Hippocampal formation (tissue), 2 donors: Measurements from ENCODE around the gene SURF6.

Experiments
- DNase-seq, 2 donors: peaks; one replicate each; lab custom pipeline; 2025; lab: John Stamatoyannopoulos, UW

The SURF6 gene

GRCh38 chr9:133367778-133368177 lies 31.8 kb upstream of the SURF6 start:
- DNase-seq, result no peak

- no peak for DNase-seq
These were observed 31.2 kb upstream of the SURF6 start for GRCh38 chr9:133367221-133367620.

GRCh38 chr9:133366435-133366834 lies 30.4 kb upstream of the SURF6 start:
- DNase-seq, result no peak

DNA sequence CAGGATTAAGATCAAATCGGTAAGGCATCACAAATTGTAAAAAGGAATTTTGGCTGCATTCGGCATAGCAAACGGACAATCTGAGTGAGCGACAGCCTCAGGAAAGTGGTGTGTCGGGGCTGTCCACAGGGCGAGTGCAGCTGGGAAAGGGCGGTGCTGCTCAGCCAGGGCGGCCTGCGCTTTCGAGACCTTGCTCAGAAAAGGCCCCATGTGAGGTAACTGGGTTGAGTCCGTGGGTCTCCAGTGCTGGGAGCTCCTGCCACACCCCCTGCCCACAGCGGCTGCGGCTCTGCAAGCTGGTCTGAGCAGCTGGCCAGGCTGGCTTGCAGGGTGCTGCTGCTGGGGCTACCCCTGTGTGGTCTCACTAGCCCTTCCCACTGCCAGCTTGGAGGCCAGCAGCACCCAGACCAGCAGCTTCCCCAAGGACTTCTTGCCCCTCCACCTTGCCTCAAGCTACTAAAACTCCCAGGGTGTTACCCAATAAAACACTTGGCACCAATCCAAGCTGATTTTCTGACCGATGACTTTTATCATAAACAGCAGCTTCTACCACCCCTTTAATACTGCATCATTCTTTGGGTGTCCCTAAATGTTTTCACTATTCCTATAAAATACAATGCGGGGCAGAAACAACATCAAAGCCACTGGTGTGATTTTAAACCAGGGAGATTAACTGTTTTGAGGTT lies 26.5 kb upstream of the SURF6 start:
- no peak for DNase-seq

DNA sequence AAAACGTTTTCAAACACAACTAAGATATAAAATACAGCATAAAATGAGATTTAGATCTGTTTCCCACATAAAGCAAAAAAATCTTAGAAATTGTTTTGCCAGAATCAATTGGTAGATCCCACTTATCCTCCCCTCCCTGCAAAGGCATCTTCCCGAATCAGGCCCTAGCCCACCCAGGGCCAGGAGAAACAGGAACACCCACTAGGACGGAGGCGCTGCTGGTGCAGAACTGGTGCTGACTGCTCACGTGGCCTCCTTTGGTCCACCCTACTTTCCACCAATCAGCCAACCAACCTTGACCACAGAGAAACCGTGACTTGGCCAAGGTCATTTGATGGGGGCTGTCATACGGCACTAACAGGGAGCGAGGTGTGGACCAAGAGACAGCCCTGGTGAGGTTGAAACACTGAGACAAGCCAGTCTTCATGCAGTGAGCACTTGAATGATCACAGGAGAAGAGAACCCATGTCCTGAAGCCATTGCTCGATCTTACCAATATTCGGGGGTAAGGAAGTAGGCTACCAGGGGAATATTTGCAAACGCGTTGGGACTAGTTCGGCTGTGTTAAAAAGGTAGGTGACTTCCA lies 25.6 kb upstream of the SURF6 start:
- DNase-seq, result no peak

DNA sequence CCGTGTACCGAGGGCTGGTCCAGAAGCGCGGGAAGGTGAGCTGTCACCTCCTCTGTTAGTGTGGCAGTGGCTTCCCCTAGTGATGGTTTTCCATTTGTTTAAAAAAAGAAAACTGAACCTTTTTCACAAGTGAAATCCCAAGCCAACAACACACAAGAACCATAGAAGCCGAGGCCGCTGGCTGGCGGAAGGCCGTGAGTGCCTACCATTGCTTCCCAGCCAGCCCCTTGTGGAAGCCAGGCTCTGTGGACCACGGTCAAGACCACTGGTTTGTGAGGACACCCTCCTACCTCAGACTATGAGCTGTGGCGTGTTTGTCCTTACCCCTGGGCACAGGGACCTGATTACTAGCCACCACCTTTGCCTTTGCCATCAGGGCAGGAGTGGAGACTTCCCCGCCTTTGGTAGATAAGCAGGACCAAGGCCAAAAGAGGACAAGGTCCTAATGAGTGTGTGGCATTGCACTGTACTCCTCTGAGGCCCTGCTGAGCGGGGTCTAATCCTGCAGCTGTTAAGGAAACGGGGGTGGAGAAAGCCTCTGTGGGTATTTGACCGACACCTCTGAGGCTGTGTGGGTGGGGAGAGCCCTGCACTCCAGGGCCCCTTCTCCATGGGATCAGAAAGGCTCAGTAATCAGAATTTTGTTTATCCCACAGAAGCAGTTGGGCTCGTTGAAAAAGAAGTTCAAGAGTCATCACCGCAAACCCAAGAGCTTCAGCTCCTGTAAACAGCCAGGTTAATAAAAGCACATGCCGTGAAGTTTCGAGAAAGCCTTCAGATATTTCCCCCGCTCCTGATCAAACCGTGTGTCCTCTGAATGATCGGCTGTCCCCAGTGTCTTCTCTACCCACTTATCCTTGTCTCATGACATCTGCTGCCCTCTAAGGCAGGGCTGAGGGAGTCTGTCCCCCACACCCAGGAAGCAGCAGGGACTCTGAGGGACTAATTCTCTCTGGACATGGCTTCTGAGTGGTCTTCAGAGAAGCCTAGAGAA lies 24.7 kb upstream of the SURF6 start:
- no peak for DNase-seq

GRCh38 chr9:133359399-133360175 lies 23.6 kb upstream of the SURF6 start:
- DNase-seq, result no peak

DNA sequence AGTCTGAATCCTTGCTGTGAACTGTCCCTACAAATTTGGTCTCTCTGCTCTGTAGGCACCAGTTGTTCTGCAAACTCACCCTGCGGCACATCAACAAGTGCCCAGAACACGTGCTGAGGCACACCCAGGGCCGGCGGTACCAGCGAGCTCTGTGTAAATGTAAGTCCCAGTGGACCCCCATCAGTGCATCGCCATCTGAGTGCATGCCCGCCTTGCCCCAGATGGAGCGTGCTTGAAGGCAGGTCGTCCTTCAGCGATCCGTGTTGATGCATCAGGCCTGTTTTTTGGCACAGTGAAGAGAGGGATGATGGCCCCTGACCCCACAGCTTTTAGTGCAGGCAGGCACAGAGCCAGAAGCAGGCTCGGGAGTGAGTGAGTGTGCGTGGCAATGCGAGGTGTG lies 21.7 kb upstream of the SURF6 start:
- DNase-seq, result no peak

GRCh38 chr9:133356391-133357091 lies 20.6 kb upstream of the SURF6 start, which contains the start of the genes SURF1 and SURF2:
TSS of gene SURF1 (minus strand) at chr9:133356487. CDS start at chr9:133356453, 34 bp downstream.
TSS of gene SURF2 (plus strand) at chr9:133356550. CDS start at chr9:133356593, 43 bp downstream.
- peak; percentile 58 to 62 for DNase-seq

GRCh38 chr9:133355881-133356357 lies 19.9 kb upstream of the SURF6 start:
- no peak for DNase-seq

DNA sequence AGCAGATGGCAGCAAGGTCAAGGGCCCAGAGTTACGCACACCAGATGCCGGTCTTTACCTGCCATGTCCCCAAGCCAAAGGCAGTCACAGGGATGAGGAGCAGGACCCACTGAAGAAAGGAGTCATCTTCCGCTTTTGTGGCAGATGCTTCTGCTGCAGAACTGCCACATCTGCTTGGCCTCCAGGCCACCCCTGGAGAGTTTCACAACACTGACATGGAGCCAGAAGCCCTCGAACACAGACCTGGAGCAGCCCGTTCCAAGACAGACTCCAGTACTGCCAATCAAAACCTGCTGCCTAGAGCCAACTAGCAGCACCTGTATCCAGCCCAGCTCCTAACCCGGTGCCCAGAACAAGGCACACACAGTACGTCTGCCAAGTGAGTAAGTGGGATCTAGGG lies 18.8 kb upstream of the SURF6 start:
- DNase-seq, result no peak

DNA sequence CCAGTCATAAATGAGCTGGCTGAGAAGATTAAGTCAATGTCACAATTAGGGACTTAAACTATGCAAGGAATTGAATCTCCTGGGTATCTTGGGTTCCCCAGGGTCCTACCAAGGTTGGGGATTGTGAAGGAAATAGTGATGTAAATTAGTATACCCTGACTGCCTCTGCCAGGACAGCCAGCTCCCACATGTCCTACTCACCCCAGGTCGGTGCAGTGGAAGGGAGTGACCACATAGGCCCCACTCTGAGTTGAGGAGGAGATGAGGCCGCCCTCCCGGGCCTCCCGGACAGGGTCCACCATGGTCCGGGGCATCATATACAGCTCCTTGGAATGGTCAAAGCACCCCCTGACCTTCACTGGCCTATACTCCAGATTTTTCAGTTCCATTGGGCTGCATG lies 17.6 kb upstream of the SURF6 start:
- DNase-seq, result no peak

- DNase-seq, result no peak
These were observed 16.8 kb upstream of the SURF6 start for GRCh38 chr9:133352635-133353340.

DNA sequence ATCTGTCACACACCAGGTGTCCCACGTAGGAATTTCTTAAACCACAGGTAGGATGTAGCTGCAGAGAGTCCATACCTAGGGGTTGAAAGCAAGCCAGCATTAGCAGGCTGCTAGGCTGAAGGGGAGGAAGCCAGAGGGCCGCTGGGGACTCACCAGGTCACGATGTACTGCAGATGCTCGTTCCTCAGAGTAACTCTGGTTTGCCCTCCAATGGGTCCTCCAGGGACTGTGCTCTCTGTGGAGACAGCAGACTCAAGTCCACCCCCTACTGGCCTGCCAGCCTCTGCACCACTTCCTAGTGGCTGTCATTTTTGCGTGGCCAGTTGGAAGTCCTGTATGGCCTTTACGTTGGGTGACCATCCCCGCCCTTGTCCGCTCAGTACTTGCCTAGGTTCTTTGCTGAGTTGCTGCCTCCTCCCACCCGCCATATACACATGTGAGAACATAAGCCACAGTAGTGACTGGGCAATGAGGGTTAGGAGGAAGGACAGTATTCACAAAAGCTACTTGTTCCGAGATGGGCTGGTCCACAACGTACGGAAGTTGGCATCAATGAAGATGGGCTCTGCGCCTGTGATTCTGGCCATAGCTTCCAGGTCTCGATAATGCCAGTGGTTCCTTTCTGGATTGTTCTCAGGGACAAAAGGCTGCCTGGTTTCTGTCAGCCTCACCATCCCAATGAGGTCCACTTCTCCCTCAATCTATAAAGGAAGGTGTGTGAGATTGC lies 16.1 kb upstream of the SURF6 start:
- DNase-seq, result no peak

- no peak for DNase-seq
These were observed 15.5 kb upstream of the SURF6 start for GRCh38 chr9:133351526-133351907.

DNA sequence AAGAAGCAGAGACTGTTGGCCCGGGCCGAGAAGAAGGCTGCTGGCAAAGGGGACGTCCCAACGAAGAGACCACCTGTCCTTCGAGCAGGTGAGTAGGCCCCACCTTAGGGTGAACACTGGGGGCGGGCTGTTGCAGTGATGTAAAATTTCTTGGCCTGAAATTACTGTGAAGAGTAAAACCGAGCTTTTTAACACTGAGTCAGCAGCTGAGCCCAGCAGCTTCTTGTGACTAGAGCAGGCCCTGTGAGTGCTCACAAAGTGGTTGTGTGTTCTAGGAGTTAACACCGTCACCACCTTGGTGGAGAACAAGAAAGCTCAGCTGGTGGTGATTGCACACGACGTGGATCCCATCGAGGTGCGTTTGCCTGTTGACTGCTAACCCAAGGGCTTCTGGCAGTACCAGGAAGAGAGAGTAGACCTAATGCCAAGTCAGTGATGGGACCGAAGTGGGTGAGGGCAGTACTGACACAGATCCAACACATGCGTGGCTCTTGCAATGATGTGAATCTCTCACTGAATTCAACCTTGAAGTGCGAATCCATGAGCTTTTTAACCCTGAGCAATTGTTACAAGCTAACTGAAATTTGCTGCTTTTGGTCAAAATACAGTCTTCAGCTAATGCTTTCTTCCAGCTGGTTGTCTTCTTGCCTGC lies 14.1 kb upstream of the SURF6 start:
- no peak for DNase-seq

DNA sequence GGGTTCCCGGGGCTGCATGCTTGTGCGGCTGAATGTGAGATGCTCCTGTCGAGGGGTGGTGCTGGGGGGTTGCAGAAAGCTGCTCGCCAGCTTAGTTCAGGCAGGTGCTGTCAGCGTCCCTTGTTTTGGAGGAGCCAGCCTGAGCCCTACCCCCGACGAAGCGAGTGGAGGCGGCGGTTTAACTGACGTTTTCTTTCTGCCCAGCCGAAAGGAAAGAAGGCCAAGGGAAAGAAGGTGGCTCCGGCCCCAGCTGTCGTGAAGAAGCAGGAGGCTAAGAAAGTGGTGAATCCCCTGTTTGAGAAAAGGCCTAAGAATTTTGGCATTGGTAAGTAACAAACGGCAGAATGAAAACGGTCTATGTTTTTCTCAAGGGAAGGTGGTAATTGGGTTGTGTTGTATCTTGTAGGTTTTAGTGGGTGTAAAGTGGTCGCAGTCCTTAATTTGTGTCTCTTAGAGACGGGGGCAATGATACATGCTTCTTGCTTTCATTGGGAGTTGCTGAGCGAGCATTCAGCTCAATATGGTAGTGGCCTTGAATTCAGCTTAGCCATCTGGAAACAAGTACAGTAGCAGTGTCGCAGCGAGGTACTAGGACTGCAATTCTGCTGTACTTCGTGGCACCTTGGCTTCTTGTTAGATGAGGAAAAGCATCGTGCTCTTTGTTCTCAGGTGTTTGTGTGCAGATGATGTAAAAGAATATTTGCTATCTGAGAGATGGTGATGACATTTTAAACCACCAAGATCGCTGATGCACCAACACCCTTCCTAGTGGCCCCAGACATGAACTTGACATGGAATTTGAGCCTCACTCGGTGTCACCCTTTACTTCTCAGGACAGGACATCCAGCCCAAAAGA lies 13.0 kb upstream of the SURF6 start:
- no peak for DNase-seq
